HG02840 (cell line): Measurements from ENCODE around the gene CAND2.

Source experiments
- ATAC-seq: cut with Tn5 transposase; IDR thresholded peaks from one replicate; pipeline ENCODE4 v1.9.1; 2021; ENCODE audit warnings: mild to moderate bottlenecking, moderate library complexity, moderate number of reproducible peaks; ENCODE audit not compliant: unreplicated experiment, low FRiP score

The CAND2 gene

GRCh38 chr3:12796171-12797123 lies at the start of gene CAND2:
Gene CAND2 (plus strand): TSS chr3:12796680. CDS start chr3:12796721, 41 bp downstream.
- ATAC-seq = no peak

GRCh38 chr3:12748477-12748876 lies 48.0 kb upstream of the CAND2 start:
- no peak for ATAC-seq

GRCh38 chr3:12750223-12750622 lies 46.3 kb upstream of the CAND2 start:
- ATAC-seq = no peak

- ATAC-seq = no peak
Measured at GRCh38 chr3:12750658-12751071, 45.8 kb upstream of the CAND2 start.

- no peak for ATAC-seq
Measured at GRCh38 chr3:12751571-12751970, 44.9 kb upstream of the CAND2 start.

- no peak for ATAC-seq
Measured at GRCh38 chr3:12752102-12752501, 44.4 kb upstream of the CAND2 start.

GRCh38 chr3:12752809-12753208 lies 43.7 kb upstream of the CAND2 start:
- no peak for ATAC-seq

GRCh38 chr3:12753275-12754028 lies 43.0 kb upstream of the CAND2 start:
- no peak for ATAC-seq

GRCh38 chr3:12754313-12754712 lies 42.2 kb upstream of the CAND2 start:
- no peak for ATAC-seq

- no peak for ATAC-seq
Measured at GRCh38 chr3:12755754-12756153, 40.7 kb upstream of the CAND2 start.

- ATAC-seq = no peak
Measured at GRCh38 chr3:12756175-12756574, 40.3 kb upstream of the CAND2 start.

- no peak for ATAC-seq
Measured at GRCh38 chr3:12756635-12757034, 39.8 kb upstream of the CAND2 start.

GRCh38 chr3:12758025-12758781 lies 38.3 kb upstream of the CAND2 start:
- no peak for ATAC-seq

- ATAC-seq = no peak
Measured at GRCh38 chr3:12759097-12759679, 37.3 kb upstream of the CAND2 start, which contains the start of gene TMEM40. Gene TMEM40 (minus strand): TSS chr3:12759259. CDS start chr3:12749832, 9,427 bp downstream.

- no peak for ATAC-seq
Measured at GRCh38 chr3:12759693-12760565, 36.6 kb upstream of the CAND2 start.

GRCh38 chr3:12764171-12764776 lies 32.2 kb upstream of the CAND2 start:
- no peak for ATAC-seq

- ATAC-seq = no peak
Measured at GRCh38 chr3:12766541-12766940, 29.9 kb upstream of the CAND2 start.

- no peak for ATAC-seq
Measured at GRCh38 chr3:12768579-12769527, 27.6 kb upstream of the CAND2 start.
